ENCODE data around the gene PCBP2.
A peak's percentile ranks its signal among the peaks of the same experiment; 100 is the strongest.

Gene PCBP2

GRCh38 chr12:53495903-53496751 is 44.2 kb downstream of the PCBP2 start:
- DNase-seq: peak; percentile 22 to 53

GRCh38 chr12:53496752-53497032 is 44.8 kb downstream of the PCBP2 start:
- no peak for DNase-seq

GRCh38 chr12:53497461-53497860 is 45.6 kb downstream of the PCBP2 start:
- DNase-seq: no peak

- DNase-seq: no peak
Measured at GRCh38 chr12:53498235-53498630, 46.3 kb downstream of the PCBP2 start.

- DNase-seq: peak in 1 of 2 donors; percentile 22
Measured at GRCh38 chr12:53499266-53500141, 47.6 kb downstream of the PCBP2 start, which contains the start of gene MAP3K12. Gene MAP3K12 (minus strand): TSS chr12:53499458. CDS start chr12:53487391, 12,067 bp downstream.

- peak; percentile 79 to 80 for DNase-seq
Measured at GRCh38 chr12:53500142-53500775, 48.4 kb downstream of the PCBP2 start.

GRCh38 chr12:53500776-53501614 is 49.1 kb downstream of the PCBP2 start, which contains the start of gene TARBP2:
Gene TARBP2 (plus strand): TSS chr12:53501283. CDS start chr12:53501409, 126 bp downstream.
- DNase-seq: peak; percentile 99

- no peak for DNase-seq
Measured at GRCh38 chr12:53501615-53502181, 49.8 kb downstream of the PCBP2 start.

- no peak for DNase-seq
Measured at GRCh38 chr12:53502331-53502730, 50.4 kb downstream of the PCBP2 start.

GRCh38 chr12:53502983-53503728 is 51.3 kb downstream of the PCBP2 start:
- no peak for DNase-seq

- DNase-seq: no peak
Measured at GRCh38 chr12:53504004-53504920, 52.4 kb downstream of the PCBP2 start.

GRCh38 chr12:53505086-53505485 is 53.2 kb downstream of the PCBP2 start:
- no peak for DNase-seq

GRCh38 chr12:53505555-53506449 is 53.9 kb downstream of the PCBP2 start:
- no peak for DNase-seq

- no peak for DNase-seq
Measured at GRCh38 chr12:53506450-53506785, 54.5 kb downstream of the PCBP2 start.

GRCh38 chr12:53506881-53507602 is 55.1 kb downstream of the PCBP2 start, which contains the start of gene NPFF:
Gene NPFF (minus strand): TSS chr12:53507484. CDS start chr12:53507474, 10 bp downstream.
- DNase-seq: no peak

GRCh38 chr12:53507603-53507885 is 55.6 kb downstream of the PCBP2 start:
- no peak for DNase-seq

- peak; percentile 67 to 98 for DNase-seq
Measured at GRCh38 chr12:53508534-53509170, 56.8 kb downstream of the PCBP2 start.

All from inflammatory macrophage treated with lipopolysaccharide for 1 hour (primary cell).